NCI-H2227 treated with DMSO at 0.1 percent for 48 hours (cell line): ENCODE results near the gene DBH.

ENCODE experiments used
- DNase-seq: peaks from one replicate; lab custom pipeline; 2025; lab: John Stamatoyannopoulos, UW

Gene DBH

DNA sequence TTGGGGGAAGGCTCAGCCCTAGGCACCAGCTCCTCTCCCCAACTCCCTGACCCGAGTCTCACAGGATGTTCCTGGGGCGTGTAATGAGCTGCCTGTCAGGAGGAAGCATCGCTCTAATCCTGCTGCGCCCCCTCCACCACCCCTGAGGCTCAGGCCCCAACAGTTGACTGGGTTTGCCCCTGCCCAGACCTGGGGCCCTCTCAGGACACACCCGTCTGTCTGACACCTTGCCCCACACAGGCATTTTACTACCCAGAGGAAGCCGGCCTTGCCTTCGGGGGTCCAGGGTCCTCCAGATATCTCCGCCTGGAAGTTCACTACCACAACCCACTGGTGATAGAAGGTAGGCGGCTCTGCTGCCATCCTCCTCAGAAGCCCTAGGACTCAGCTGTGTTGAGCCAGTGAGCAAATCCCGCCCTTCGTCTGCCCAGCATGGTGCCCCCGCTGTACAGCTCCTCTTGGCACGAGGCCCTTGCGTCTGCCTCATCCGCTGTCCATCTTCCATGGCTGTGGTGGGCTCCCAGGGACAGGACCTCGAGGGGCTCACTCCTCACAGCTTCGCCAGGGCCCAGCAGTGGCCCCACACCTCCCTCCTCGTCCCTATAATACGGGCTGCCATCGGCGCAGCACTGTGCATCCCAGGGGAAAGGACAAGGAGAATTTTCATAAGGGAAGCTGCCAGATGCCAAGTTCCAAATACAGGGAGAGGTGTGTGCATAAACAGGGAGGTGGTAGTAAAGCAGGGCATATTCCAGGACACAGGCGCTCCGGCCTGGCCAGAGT is 8.0 kb downstream of the DBH start:
- no peak for DNase-seq

GRCh38 chr9:133645021-133645765 is 9.0 kb downstream of the DBH start:
- DNase-seq = no peak

DNA sequence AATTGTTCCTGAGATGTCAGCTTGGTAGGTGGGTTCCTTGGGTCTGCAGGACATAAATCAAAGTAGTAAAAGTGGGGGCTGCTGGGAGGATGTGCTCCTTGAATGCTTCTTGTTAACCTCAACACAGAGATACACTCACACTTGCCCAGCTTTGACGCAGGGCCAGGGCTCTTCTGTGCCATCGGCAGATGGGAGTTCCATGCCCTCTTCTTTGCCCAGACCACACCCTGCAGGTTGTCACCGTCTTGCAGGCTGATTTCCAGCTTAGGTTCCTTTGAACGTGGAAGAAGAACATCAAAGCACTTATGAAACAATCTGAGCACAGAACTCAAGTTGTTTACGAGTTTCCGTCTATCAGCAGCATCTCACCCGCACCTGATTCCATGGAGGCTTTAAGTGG is 11.0 kb downstream of the DBH start:
- DNase-seq = no peak

DNA sequence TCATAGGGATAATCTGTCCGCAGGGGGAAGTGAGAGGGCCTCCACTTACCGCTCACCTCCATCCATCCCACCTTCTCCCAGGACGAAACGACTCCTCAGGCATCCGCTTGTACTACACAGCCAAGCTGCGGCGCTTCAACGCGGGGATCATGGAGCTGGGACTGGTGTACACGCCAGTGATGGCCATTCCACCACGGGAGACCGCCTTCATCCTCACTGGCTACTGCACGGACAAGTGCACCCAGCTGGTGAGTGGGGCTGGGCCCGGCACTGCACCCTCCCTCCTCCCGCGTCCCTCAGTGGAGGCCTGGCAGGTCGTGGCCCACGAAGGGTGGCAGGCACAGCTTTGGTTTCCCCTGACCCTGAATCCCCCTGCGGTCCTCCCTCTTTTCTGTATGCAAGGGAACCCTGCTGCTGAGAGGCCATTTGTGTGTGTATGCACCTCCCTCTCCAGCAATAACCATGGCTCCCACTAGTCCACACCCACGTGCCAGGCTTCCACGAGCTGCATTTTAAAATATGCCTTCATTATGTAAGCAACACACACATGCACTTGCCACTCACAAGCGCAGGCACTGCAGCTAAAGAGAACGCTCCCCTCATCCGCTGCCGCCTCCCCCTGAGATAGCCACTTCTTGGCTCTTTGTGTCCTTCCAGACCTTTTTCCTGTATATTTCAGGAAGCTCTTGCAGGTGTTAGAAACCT is 11.8 kb downstream of the DBH start:
- DNase-seq = no peak

DNA sequence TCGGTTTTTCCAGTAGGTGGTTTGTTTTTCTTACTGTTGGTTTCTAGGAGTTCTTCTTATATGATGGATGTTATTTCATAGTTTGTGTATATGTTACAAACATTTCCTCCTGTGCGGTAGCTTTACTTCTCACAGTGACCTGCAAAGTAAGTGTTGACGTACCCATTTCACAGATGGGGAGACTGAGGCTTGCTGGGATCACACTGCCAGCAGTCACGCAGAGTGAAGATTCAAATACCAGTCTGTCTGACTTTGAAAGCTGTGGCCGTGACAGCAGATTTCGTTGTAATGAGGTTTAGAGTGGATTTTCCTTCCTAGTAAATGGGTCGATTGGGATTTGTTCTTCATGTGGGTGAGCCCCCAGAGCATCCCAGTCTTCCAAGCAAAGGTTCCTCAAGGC is 13.0 kb downstream of the DBH start:
- DNase-seq = no peak

DNA sequence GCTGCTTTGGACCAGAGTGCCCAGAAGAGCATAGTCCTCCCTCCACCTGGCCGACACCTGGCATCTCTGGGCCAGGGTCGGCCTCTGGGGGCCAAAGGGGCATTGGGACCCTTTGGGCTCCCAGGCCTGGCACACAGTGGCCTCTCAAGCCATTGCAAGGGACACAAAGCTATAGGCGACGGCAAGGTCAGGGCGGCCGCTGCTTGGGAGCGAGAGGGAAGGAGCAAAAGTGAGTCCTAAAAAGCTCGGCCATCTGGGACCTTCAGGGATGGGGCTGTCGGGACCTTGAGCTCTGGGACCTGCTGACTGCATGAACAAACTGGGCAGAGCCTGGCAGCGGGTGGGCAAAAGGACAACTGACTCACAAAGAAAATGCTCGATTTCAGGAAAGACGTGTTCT is 13.9 kb downstream of the DBH start:
- no peak for DNase-seq

GRCh38 chr9:133653638-133654037 is 17.5 kb downstream of the DBH start:
- no peak for DNase-seq

- no peak for DNase-seq
Measured at GRCh38 chr9:133654736-133655657, 18.8 kb downstream of the DBH start.

DNA sequence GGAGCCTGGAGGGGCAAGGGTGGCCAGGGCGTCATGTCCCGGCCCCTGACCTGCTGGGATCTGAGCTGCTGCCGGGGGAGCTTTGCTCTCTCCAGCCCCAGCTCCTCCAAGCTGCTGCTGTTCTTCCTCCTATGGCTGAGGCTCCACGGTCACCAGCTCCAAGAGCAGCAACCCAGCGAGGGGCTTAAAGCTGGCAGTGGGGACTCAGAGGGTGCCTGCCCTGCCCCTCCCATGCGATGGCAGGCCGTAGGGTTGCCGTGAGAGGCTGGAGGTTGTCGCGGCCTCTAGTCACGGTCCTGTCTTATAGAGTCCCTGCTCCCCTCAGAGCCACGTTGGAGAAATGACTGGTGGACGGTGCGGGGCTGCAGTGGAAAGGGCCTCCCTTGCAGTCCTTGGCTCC is 19.5 kb downstream of the DBH start:
- DNase-seq = no peak

DNA sequence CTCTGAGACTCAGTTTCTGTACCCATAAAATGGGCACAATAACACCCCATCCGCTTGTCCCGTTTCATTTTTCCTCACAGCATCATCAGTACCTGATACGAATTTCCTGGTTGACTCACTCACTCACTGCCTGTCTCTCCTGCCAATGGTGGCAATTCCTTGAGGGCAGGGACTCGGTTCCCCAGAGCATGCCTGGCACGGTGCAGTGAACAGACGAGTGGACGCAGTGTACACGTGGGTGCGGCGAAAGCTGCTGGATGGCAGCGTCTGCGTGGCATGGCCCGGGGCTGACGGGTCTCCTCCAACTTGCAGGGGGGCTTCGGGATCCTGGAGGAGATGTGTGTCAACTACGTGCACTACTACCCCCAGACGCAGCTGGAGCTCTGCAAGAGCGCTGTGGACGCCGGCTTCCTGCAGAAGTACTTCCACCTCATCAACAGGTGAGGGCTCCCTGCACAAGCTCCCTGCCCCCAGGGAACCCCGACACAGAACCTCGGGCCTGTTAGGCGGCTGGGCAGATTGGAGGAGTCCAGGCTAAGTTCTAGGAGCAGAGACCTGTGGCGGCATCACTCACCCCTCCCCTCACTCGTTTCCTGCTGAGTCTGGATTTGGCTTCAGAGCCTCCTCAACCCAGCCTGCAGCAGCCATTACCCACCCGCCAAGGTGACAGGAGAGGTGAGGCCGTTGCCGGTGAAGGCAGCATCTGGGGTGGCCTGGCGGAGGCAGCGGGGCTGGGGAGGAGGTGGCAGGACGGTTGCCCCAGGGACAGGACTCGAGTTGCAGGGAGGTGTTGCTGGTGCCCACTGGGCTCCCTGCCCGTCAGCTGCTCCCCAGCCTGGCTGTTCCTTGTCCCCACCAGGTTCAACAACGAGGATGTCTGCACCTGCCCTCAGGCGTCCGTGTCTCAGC is 20.3 kb downstream of the DBH start:
- no peak for DNase-seq

- DNase-seq = no peak
Measured at GRCh38 chr9:133657120-133657661, 21.0 kb downstream of the DBH start.

- DNase-seq = no peak
Measured at GRCh38 chr9:133658442-133659431, 22.6 kb downstream of the DBH start.

DNA sequence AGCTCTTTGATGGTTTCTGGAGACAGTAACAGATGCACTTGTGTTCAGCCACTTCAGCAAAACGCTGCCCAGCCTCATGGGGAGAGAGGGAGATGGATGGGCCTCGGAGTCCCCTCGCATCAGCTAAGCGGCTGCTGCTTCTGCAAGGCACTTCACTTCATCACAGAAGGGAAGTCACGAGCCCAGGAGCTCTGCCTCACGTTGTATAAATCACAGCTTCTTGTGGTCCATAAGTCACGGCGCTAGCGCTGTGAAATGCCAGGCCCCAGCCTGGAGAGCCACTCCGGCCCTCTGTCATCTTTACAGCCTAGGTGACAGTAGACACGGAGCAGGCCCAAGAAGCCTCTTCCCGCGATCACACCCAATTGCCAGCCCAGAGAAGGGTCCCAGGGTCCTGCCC is 23.4 kb downstream of the DBH start:
- no peak for DNase-seq

GRCh38 chr9:133661846-133662540 is 25.8 kb downstream of the DBH start:
- DNase-seq = no peak

GRCh38 chr9:133664173-133665050 is 28.2 kb downstream of the DBH start:
- DNase-seq = no peak

- DNase-seq = no peak
Measured at GRCh38 chr9:133665096-133665495, 28.9 kb downstream of the DBH start.

DNA sequence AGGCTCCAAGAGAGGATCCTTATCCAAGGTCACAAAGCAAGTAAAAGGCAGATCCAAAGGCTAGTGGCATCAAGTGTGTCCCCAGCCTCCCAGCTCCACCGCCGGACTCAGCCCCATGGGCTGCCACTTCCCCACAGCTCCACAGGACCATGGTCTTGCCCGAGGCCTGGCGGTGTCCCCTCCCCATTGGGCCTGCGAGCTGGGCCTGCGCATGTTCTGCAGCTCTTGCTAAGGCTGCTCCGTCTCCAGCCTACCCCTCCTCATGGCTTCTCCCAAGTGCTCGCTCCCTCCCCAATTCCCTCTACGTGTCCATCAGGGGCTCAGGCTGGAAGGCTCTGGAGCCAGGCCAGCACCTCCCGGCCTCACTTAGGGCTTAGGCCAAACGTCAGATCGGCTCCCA is 29.4 kb downstream of the DBH start:
- no peak for DNase-seq

- DNase-seq = no peak
Measured at GRCh38 chr9:133666387-133666786, 30.2 kb downstream of the DBH start.
